NCI-H748 (cell line): ENCODE measurements around the gene DNAJB7.
"Not testable (repeated sequence)": the region's sequence is repeated elsewhere in the genome, so short reads cannot be mapped to it uniquely, and the experiment has no call there.

ENCODE experiments used
- DNase-seq: peaks from one replicate; lab custom pipeline; 2025; ENCODE audit not compliant: unreplicated experiment; lab: John Stamatoyannopoulos, UW

Gene DNAJB7

GRCh38 chr22:40862013-40862412 is at the start of gene DNAJB7:
DNAJB7 (minus strand) TSS chr22:40862113; CDS start chr22:40861994, 119 bp downstream.
- no peak for DNase-seq

GRCh38 chr22:40908895-40909294 is 47.0 kb upstream of the DNAJB7 start:
- no peak for DNase-seq

GRCh38 chr22:40904101-40904500 is 42.2 kb upstream of the DNAJB7 start:
- no peak for DNase-seq

GRCh38 chr22:40898850-40899357 is 37.0 kb upstream of the DNAJB7 start:
- peak; percentile 62 for DNase-seq

- no peak for DNase-seq
These were observed 32.5 kb upstream of the DNAJB7 start for GRCh38 chr22:40894417-40894816.

- no peak for DNase-seq
These were observed 29.0 kb upstream of the DNAJB7 start for GRCh38 chr22:40890881-40891280.

- no peak for DNase-seq
These were observed 27.2 kb upstream of the DNAJB7 start for GRCh38 chr22:40889116-40889515.

- DNase-seq, result no peak
These were observed 17.0 kb upstream of the DNAJB7 start for GRCh38 chr22:40878922-40879321.

- no peak for DNase-seq
These were observed 15.6 kb upstream of the DNAJB7 start for GRCh38 chr22:40877488-40877887.

- DNase-seq, result no peak
These were observed 15.0 kb upstream of the DNAJB7 start for GRCh38 chr22:40876907-40877306.

- DNase-seq, result no peak
These were observed 13.2 kb upstream of the DNAJB7 start for GRCh38 chr22:40875111-40875510.

GRCh38 chr22:40874016-40874415 is 12.1 kb upstream of the DNAJB7 start:
- no peak for DNase-seq

- not testable (repeated sequence) for DNase-seq
These were observed 6.5 kb upstream of the DNAJB7 start for GRCh38 chr22:40868379-40868778.

GRCh38 chr22:40867109-40867508 is 5.2 kb upstream of the DNAJB7 start:
- no peak for DNase-seq

- DNase-seq, result no peak
These were observed 624 bp upstream of the DNAJB7 start for GRCh38 chr22:40862537-40862936.

GRCh38 chr22:40857309-40857855 is 4.5 kb downstream of the DNAJB7 start:
- DNase-seq, result no peak

- peak; percentile 96 for DNase-seq
These were observed 5.2 kb downstream of the DNAJB7 start, which contains the start of the genes ST13 and XPNPEP3 for GRCh38 chr22:40856513-40857308. ST13 (minus strand) TSS chr22:40856639; CDS start chr22:40856540, 99 bp downstream. XPNPEP3 (plus strand) TSS chr22:40857148; CDS start chr22:40857182, 34 bp downstream.

GRCh38 chr22:40855979-40856512 is 5.9 kb downstream of the DNAJB7 start:
- peak; percentile 48 for DNase-seq

GRCh38 chr22:40855071-40855978 is 6.6 kb downstream of the DNAJB7 start:
- peak; percentile 30 for DNase-seq

GRCh38 chr22:40853961-40854360 is 8.0 kb downstream of the DNAJB7 start:
- DNase-seq, result no peak

- no peak for DNase-seq
These were observed 8.6 kb downstream of the DNAJB7 start for GRCh38 chr22:40853333-40853732.
